ENCODE results near the gene CPPED1.
"Not testable (repeated sequence)": the region's sequence is repeated elsewhere in the genome, so short reads cannot be mapped to it uniquely, and the experiment has no call there.

The CPPED1 gene

GRCh38 chr16:12819126-12820117 lies 15.7 kb upstream of the CPPED1 start:
- H3K4me1 ChIP-seq (ENCODE audit: insufficient read depth, poor library complexity, severe bottlenecking): no peaks in the 10 kb centered on the region
- H3K9me3 ChIP-seq (ENCODE audit: severe bottlenecking): no peaks in the 10 kb centered on the region
- H3K4me3 ChIP-seq (ENCODE audit: severe bottlenecking): no peak overlapping the region
- no peaks in the 10 kb centered on the region for H3K36me3 ChIP-seq (ENCODE audit: low read depth)
- no peak overlapping the region for H3K27ac ChIP-seq (ENCODE audit: poor library complexity, severe bottlenecking)
- peak; percentile 75 for TF ChIP-seq CTCF (IDR thresholded peaks at IDR 0.05; ENCODE audit: poor library complexity, severe bottlenecking)
- ATAC-seq (ENCODE audit: low read depth): 0 out of 3 replicates have a peak, but pooled peaks have one; percentile 27
- H3K27me3 ChIP-seq (ENCODE audit: insufficient read depth, poor library complexity, severe bottlenecking): no peaks in the 10 kb centered on the region
- no peak for DNase-seq (ENCODE audit: low spot score)

- H3K27me3 ChIP-seq (ENCODE audit: insufficient read depth, poor library complexity, severe bottlenecking): no peaks in the 10 kb centered on the region
- H3K4me1 ChIP-seq (ENCODE audit: insufficient read depth, poor library complexity, severe bottlenecking): no peaks in the 10 kb centered on the region
- TF ChIP-seq CTCF (IDR thresholded peaks at IDR 0.05; ENCODE audit: poor library complexity, severe bottlenecking): no peak
- no peak overlapping the region for H3K4me3 ChIP-seq (ENCODE audit: severe bottlenecking)
- H3K9me3 ChIP-seq (ENCODE audit: severe bottlenecking): no peaks in the 10 kb centered on the region
- DNase-seq (ENCODE audit: low spot score): no peak
- ATAC-seq (ENCODE audit: low read depth): no peak
- no peaks in the 10 kb centered on the region for H3K36me3 ChIP-seq (ENCODE audit: low read depth)
- no peak overlapping the region for H3K27ac ChIP-seq (ENCODE audit: poor library complexity, severe bottlenecking)
Observed at GRCh38 chr16:12818326-12818725, 14.6 kb upstream of the CPPED1 start.

GRCh38 chr16:12816791-12817214 lies 13.1 kb upstream of the CPPED1 start:
- not testable (repeated sequence) for H3K4me1 ChIP-seq (ENCODE audit: insufficient read depth, poor library complexity, severe bottlenecking); H3K27ac ChIP-seq (ENCODE audit: poor library complexity, severe bottlenecking); DNase-seq (ENCODE audit: low spot score); H3K36me3 ChIP-seq (ENCODE audit: low read depth); ATAC-seq (ENCODE audit: low read depth); H3K27me3 ChIP-seq (ENCODE audit: insufficient read depth, poor library complexity, severe bottlenecking); H3K4me3 ChIP-seq (ENCODE audit: severe bottlenecking); H3K9me3 ChIP-seq (ENCODE audit: severe bottlenecking)

GRCh38 chr16:12815361-12815760 lies 11.7 kb upstream of the CPPED1 start:
- no peak for DNase-seq (ENCODE audit: low spot score)
- TF ChIP-seq CTCF (IDR thresholded peaks at IDR 0.05; ENCODE audit: poor library complexity, severe bottlenecking): no peak
- no peak for ATAC-seq (ENCODE audit: low read depth)
- Histone ChIP-seq H3K4me1 (ENCODE audit: insufficient read depth, poor library complexity, severe bottlenecking) (no peaks in the 10 kb centered on the region), H3K27me3 (ENCODE audit: insufficient read depth, poor library complexity, severe bottlenecking) (no peaks in the 10 kb centered on the region), H3K36me3 (ENCODE audit: low read depth) (no peaks in the 10 kb centered on the region), H3K4me3 (ENCODE audit: severe bottlenecking) (no peak overlapping the region), H3K9me3 (ENCODE audit: severe bottlenecking) (peaks cover under 1% of the 10 kb centered on the region), H3K27ac (ENCODE audit: poor library complexity, severe bottlenecking) (no peak overlapping the region)

GRCh38 chr16:12813734-12814133 lies 10.0 kb upstream of the CPPED1 start:
- DNase-seq (ENCODE audit: low spot score); H3K4me1 ChIP-seq (ENCODE audit: insufficient read depth, poor library complexity, severe bottlenecking); H3K27me3 ChIP-seq (ENCODE audit: insufficient read depth, poor library complexity, severe bottlenecking); H3K27ac ChIP-seq (ENCODE audit: poor library complexity, severe bottlenecking); H3K36me3 ChIP-seq (ENCODE audit: low read depth); ATAC-seq (ENCODE audit: low read depth); H3K9me3 ChIP-seq (ENCODE audit: severe bottlenecking); H3K4me3 ChIP-seq (ENCODE audit: severe bottlenecking): not testable (repeated sequence)

GRCh38 chr16:12813321-12813720 lies 9.6 kb upstream of the CPPED1 start:
- H3K9me3 ChIP-seq (ENCODE audit: severe bottlenecking); H3K27me3 ChIP-seq (ENCODE audit: insufficient read depth, poor library complexity, severe bottlenecking); ATAC-seq (ENCODE audit: low read depth); H3K36me3 ChIP-seq (ENCODE audit: low read depth); H3K4me1 ChIP-seq (ENCODE audit: insufficient read depth, poor library complexity, severe bottlenecking); H3K27ac ChIP-seq (ENCODE audit: poor library complexity, severe bottlenecking); DNase-seq (ENCODE audit: low spot score); H3K4me3 ChIP-seq (ENCODE audit: severe bottlenecking): not testable (repeated sequence)

All from RWPE2 (cell line).